Osteoblast (primary cell): Measurements from ENCODE around the gene CLEC4G. TPM values are rescaled to one million over a fixed set of nuclear protein-coding genes. Genes with fewer than 3 reads are reported as not detected.
A peak's percentile ranks its signal among the peaks of the same experiment; 100 is the strongest.

Experiments
- DNase-seq: peaks from one replicate; pipeline ENCODE4 v3.0.0; 2011; ENCODE audit warnings: low spot score, mixed read lengths; ENCODE audit not compliant: insufficient read length; ENCODE audit errors: missing footprints
- H2AFZ ChIP-seq: 2 replicates; pipeline ENCODE4 v1.6.0; 2011; ENCODE audit warnings: mild to moderate bottlenecking, low read length
- H3K27ac ChIP-seq: 2 replicates; pipeline ENCODE4 v1.5.1; 2011; ENCODE audit warnings: mild to moderate bottlenecking, low read depth, low read length, moderate library complexity
- H3K27me3 ChIP-seq: 2 replicates; pipeline ENCODE4 v1.6.0; 2012; ENCODE audit warnings: mild to moderate bottlenecking, control low read depth, inconsistent platforms, low read length, moderate library complexity; ENCODE audit not compliant: insufficient read depth
- H3K36me3 ChIP-seq: 2 replicates; pipeline ENCODE4 v1.5.1; 2011; ENCODE audit warnings: mild to moderate bottlenecking, low read length, control low read depth, moderate library complexity; ENCODE audit not compliant: insufficient read depth
- H3K4me1 ChIP-seq: 2 replicates; pipeline ENCODE4 v1.5.1; 2011; ENCODE audit warnings: mild to moderate bottlenecking, low read length, control low read depth, moderate library complexity; ENCODE audit not compliant: insufficient read depth
- H3K4me2 ChIP-seq: 2 replicates; pipeline ENCODE4 v1.6.0; 2011; ENCODE audit warnings: mild to moderate bottlenecking, low read length; ENCODE audit not compliant: insufficient read depth
- H3K4me3 ChIP-seq: fragments of 200-600 bp; sonication (generic); 3 replicates; pipeline ENCODE4 v1.5.1; 2012; ENCODE audit warnings: mild to moderate bottlenecking, low read length, inconsistent platforms; ENCODE audit not compliant: insufficient read depth
- H3K79me2 ChIP-seq: 2 replicates; pipeline ENCODE4 v1.6.0; 2012; ENCODE audit warnings: mild to moderate bottlenecking, low read length, control low read depth, inconsistent platforms; ENCODE audit not compliant: insufficient read depth
- H3K9me3 ChIP-seq: 2 replicates; pipeline ENCODE4 v1.5.1; 2011; ENCODE audit warnings: low read depth, low read length, control low read depth
- H4K20me1 ChIP-seq: 2 replicates; pipeline ENCODE4 v1.6.0; 2012; ENCODE audit warnings: mild to moderate bottlenecking, low read length, control low read depth; ENCODE audit not compliant: insufficient read depth
- total RNA-seq: library from RNA; depleted of rRNA; stranded (reverse); fragments of >200 nt; gene quantifications from 2 replicates; pipeline ENCODE4 v1.2.3, GENCODE V29; 2012
- TF ChIP-seq, protein P1 (sequence below): IDR thresholded peaks from 2 replicates; pipeline ENCODE4 v1.5.1; 2011; ENCODE audit warnings: mild to moderate bottlenecking, low read depth, low read length, moderate library complexity; ENCODE audit errors: extremely low read depth

The CLEC4G gene
- total RNA-seq, 1 donor, result not detected

GRCh38 chr19:7716762-7717161, 15.1 kb downstream of the CLEC4G start:
- no peaks in the 10 kb centered on the region for H3K27me3 ChIP-seq
- no peak overlapping the region for H3K27ac ChIP-seq
- H3K9me3 ChIP-seq, result peaks cover 2% of the 10 kb centered on the region
- no peak overlapping the region for H3K4me2 ChIP-seq
- H2AFZ ChIP-seq, result no peak overlapping the region
- TF ChIP-seq, protein P1, sequence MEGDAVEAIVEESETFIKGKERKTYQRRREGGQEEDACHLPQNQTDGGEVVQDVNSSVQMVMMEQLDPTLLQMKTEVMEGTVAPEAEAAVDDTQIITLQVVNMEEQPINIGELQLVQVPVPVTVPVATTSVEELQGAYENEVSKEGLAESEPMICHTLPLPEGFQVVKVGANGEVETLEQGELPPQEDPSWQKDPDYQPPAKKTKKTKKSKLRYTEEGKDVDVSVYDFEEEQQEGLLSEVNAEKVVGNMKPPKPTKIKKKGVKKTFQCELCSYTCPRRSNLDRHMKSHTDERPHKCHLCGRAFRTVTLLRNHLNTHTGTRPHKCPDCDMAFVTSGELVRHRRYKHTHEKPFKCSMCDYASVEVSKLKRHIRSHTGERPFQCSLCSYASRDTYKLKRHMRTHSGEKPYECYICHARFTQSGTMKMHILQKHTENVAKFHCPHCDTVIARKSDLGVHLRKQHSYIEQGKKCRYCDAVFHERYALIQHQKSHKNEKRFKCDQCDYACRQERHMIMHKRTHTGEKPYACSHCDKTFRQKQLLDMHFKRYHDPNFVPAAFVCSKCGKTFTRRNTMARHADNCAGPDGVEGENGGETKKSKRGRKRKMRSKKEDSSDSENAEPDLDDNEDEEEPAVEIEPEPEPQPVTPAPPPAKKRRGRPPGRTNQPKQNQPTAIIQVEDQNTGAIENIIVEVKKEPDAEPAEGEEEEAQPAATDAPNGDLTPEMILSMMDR, result no peak
- H4K20me1 ChIP-seq, result no peaks in the 10 kb centered on the region
- H3K4me3 ChIP-seq, result no peak overlapping the region
- H3K36me3 ChIP-seq, result no peaks in the 10 kb centered on the region
- no peaks in the 10 kb centered on the region for H3K4me1 ChIP-seq
- H3K79me2 ChIP-seq, result no peaks in the 10 kb centered on the region
- DNase-seq, result no peak

GRCh38 chr19:7715671-7716070, 16.2 kb downstream of the CLEC4G start:
- Histone ChIP-seq H2AFZ (no peak overlapping the region), H3K36me3 (no peaks in the 10 kb centered on the region), H3K9me3 (peaks cover 2% of the 10 kb centered on the region), H3K4me2 (no peak overlapping the region), H3K4me3 (no peak overlapping the region), H3K4me1 (no peaks in the 10 kb centered on the region), H4K20me1 (no peaks in the 10 kb centered on the region), H3K79me2 (no peaks in the 10 kb centered on the region), H3K27ac (no peak overlapping the region), H3K27me3 (no peaks in the 10 kb centered on the region)
- TF ChIP-seq, protein P1, result no peak
- DNase-seq, result no peak

DNA sequence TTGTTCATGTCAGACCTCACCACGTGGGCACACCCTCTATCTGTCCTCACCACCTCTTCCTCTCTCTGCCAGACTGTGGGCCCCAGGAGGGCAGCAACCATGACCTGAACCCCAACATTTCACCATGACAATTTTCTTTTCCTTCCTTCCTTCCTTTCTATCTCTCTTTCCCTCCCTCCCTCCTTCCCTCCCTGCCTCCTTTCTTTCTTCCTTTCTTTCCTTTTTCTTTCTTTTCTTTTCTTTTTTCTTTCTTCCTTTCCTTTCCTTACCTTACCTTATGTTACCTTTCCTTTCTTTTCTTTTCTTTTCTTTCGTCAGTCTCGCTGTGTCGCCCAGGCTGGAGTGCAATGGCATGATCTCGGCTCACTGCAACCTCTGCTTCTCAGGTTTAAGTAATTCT, 21.3 kb downstream of the CLEC4G start:
- no peak overlapping the region for H2AFZ ChIP-seq
- no peaks in the 10 kb centered on the region for H3K27me3 ChIP-seq
- H3K9me3 ChIP-seq, result no peaks in the 10 kb centered on the region
- DNase-seq, result no peak
- TF ChIP-seq, protein P1, result no peak
- H3K27ac ChIP-seq, result no peak overlapping the region
- no peaks in the 10 kb centered on the region for H4K20me1 ChIP-seq
- H3K36me3 ChIP-seq, result no peaks in the 10 kb centered on the region
- H3K79me2 ChIP-seq, result no peaks in the 10 kb centered on the region
- H3K4me1 ChIP-seq, result no peaks in the 10 kb centered on the region
- no peak overlapping the region for H3K4me2 ChIP-seq
- no peak overlapping the region for H3K4me3 ChIP-seq

GRCh38 chr19:7709932-7710460, 21.9 kb downstream of the CLEC4G start:
- no peaks in the 10 kb centered on the region for H3K36me3 ChIP-seq
- TF ChIP-seq, protein P1, result no peak
- H3K79me2 ChIP-seq, result no peaks in the 10 kb centered on the region
- H3K27ac ChIP-seq, result no peak overlapping the region
- no peak overlapping the region for H3K4me2 ChIP-seq
- H2AFZ ChIP-seq, result no peak overlapping the region
- peak; percentile 27 for DNase-seq
- H3K4me1 ChIP-seq, result no peaks in the 10 kb centered on the region
- no peaks in the 10 kb centered on the region for H3K9me3 ChIP-seq
- no peaks in the 10 kb centered on the region for H3K27me3 ChIP-seq
- no peak overlapping the region for H3K4me3 ChIP-seq
- H4K20me1 ChIP-seq, result no peaks in the 10 kb centered on the region
